ENCODE results near the gene CPXM2. TPM values are rescaled to one million over a fixed set of nuclear protein-coding genes. Genes with fewer than 3 reads are reported as not detected.

Gene CPXM2
- total and polyA plus RNA-seq, 9 of the 15 experiments (the other 6 are each of a cell fraction or from before 2014, with no cell fraction given), result not detected

GRCh38 chr10:123859653-123860050 lies 32.0 kb downstream of the CPXM2 start:
- no peak overlapping the region for H3K27ac ChIP-seq (ENCODE audit: extremely low read depth, low read depth, low read length)
- 0% methylated on average over 9 of the region's 10 CpGs for WGBS (ENCODE audit: insufficient coverage, low coverage, missing lambda C conversion rate)
- CTCF ChIA-PET (ENCODE audit: low intra/inter-chr PET ratio), result no interaction called here
- intact Hi-C loops (cut with micrococcal nuclease), result no loop called here
- POLR2A ChIA-PET, result no interaction called here
- H3K9ac ChIP-seq (ENCODE audit: insufficient read depth in 1 of 2, low read depth in 2 of 2, low read length in 2 of 2), result no peak overlapping the region
- no TSS peak for BruUV-seq (replicated peaks)
- ATAC-seq (no peak), FAIRE-seq (no peak), DNase-seq (ENCODE audit: extremely low read depth in 1 of 4, low spot score in 3 of 4) (no peak)
- TF ChIP-seq CHD1 (IDR thresholded peaks at IDR 0.05; ENCODE audit: low read length), result no peak
- no peak for TF ChIP-seq TFAM (CRISPR knock-in tag; conservative IDR thresholded peaks at IDR 0.05)
- no peak for TF ChIP-seq BRF2 (IDR thresholded peaks at IDR 0.05; ENCODE audit: borderline replicate concordance, insufficient read depth, insufficient read length)
- TF ChIP-seq ZBTB34 (CRISPR knock-in tag; IDR thresholded peaks at IDR 0.05), result no peak
- no peak for TF ChIP-seq ZNF197 (CRISPR knock-in tag; IDR thresholded peaks at IDR 0.05; ENCODE audit: low read depth)
- no peak for TF ChIP-seq EHMT2 (IDR thresholded peaks at IDR 0.05)
- no peak for TF ChIP-seq POLR2H (tag; IDR thresholded peaks at IDR 0.05; ENCODE audit: low read depth)
- no peak for TF ChIP-seq ELK3 (CRISPR knock-in tag; IDR thresholded peaks at IDR 0.05)
- no peak for TF ChIP-seq KAT7 (CRISPR knock-in tag; IDR thresholded peaks at IDR 0.05; ENCODE audit: borderline replicate concordance)
- TF ChIP-seq SIX5 (IDR thresholded peaks at IDR 0.05; ENCODE audit: borderline replicate concordance in 1 of 2, insufficient read depth in 1 of 2, low read depth in 1 of 2, low read length in 2 of 2), result no peak
- TF ChIP-seq KLF10 (CRISPR knock-in tag; IDR thresholded peaks at IDR 0.05), result no peak
- TF ChIP-seq HOXB6 (CRISPR knock-in tag; IDR thresholded peaks at IDR 0.05; ENCODE audit: borderline replicate concordance), result no peak
- no peak for TF ChIP-seq CHD2 (IDR thresholded peaks at IDR 0.05; ENCODE audit: low read depth, low read length)
- no peak for TF ChIP-seq ATF1 (CRISPR knock-in tag; IDR thresholded peaks at IDR 0.05)
- no peak for TF ChIP-seq ATF1 (tag; IDR thresholded peaks at IDR 0.05)
- TF ChIP-seq CLOCK (CRISPR knock-in tag; IDR thresholded peaks at IDR 0.05; ENCODE audit: borderline replicate concordance), result no peak
- no peak for TF ChIP-seq NR4A1 (CRISPR knock-in tag; IDR thresholded peaks at IDR 0.05)
- TF ChIP-seq NR4A1 (tag; IDR thresholded peaks at IDR 0.05), result no peak
- no peak overlapping the region for H3K4me2 ChIP-seq (ENCODE audit: insufficient read depth, low read length)
- no peaks in the 10 kb centered on the region for H3K79me2 ChIP-seq (ENCODE audit: control insufficient read depth, insufficient read depth, low read length)
- H3K9me1 ChIP-seq (ENCODE audit: control insufficient read depth, insufficient read depth, low read length), result no peaks in the 10 kb centered on the region
- H3K9me3 ChIP-seq (replicated peaks; ENCODE audit: control insufficient read depth, insufficient read depth, low read depth, low read length), result no peaks in the 10 kb centered on the region
- H3K27me3 ChIP-seq (ENCODE audit: control insufficient read depth in 2 of 2, insufficient read depth in 2 of 2, low read length in 2 of 2), result peaks cover 0 to 31% of the 10 kb centered on the region in 2 experiments; a peak in 3 of 5 replicates
- H3K4me3 ChIP-seq, result no peak overlapping the region
- H2AFZ ChIP-seq (ENCODE audit: low read depth, low read length), result no peak overlapping the region
- no peaks in the 10 kb centered on the region for H3K36me3 ChIP-seq (ENCODE audit: control insufficient read depth, insufficient read depth, low read length)
- no peaks in the 10 kb centered on the region for H4K20me1 ChIP-seq (replicated peaks; ENCODE audit: control insufficient read depth, insufficient read depth, low read length)
- H3K4me1 ChIP-seq (replicated peaks in 1 of 2; ENCODE audit: control insufficient read depth in 2 of 2, insufficient read depth in 2 of 2, low read length in 2 of 2), result no peaks in the 10 kb centered on the region
- in situ Hi-C loops (cut with MboI), result no loop called here

Measured in K562 (cell line).